Measurements from ENCODE around the gene MIGA2. TPM values are rescaled to one million over a fixed set of nuclear protein-coding genes. Genes with fewer than 3 reads are reported as not detected.
A peak's percentile ranks its signal among the peaks of the same experiment; 100 is the strongest.

MIGA2 gene
- total and polyA plus RNA-seq, 9 of the 15 experiments (the other 6 are each of a cell fraction or from before 2014, with no cell fraction given) = 0.15 to 54.1 (median 18.0) TPM

DNA sequence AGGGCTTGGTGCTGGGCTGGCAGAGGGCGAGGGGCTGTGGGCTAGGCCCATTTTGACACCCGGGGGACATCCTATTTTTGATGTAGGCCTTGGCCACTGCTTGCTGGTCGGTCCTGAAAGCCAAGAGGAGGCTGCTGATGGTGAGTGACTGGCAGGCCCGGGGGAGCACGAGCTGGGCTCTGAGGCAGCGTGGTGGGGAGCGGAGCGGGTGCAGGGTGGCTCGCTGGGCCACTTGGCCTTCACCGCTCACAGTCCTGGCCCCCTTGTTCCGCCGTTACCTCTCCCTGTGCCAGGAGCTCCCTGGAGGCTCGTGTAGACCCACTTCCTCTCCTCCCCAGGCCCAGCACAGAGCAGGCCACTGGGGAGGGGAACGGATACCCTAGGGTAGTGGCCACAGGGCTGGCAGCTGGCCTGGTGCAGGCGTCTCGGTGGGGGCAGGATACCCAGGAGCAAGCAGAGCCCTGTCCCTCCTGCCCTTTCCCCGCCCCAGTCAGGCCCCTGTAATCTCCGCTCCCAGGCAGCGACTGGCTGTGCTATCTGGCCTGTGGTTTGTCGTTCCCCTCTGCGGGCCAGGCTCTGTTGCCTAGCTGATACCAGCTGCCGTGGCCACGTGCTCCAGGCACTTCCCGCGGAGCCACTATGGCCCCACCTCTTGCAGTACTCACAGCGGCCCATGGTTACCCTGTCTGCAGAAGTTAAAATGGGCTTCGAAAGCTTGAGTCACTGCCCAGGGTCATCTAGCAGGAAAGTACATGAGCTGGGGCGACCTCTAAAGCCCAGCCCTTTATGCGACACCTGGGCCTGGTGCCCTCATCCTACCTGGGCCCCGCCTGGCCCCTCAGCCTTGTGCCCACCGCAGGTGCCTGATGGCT, 32.8 kb downstream of the MIGA2 start (continued):
- TF ChIP-seq, protein P1, sequence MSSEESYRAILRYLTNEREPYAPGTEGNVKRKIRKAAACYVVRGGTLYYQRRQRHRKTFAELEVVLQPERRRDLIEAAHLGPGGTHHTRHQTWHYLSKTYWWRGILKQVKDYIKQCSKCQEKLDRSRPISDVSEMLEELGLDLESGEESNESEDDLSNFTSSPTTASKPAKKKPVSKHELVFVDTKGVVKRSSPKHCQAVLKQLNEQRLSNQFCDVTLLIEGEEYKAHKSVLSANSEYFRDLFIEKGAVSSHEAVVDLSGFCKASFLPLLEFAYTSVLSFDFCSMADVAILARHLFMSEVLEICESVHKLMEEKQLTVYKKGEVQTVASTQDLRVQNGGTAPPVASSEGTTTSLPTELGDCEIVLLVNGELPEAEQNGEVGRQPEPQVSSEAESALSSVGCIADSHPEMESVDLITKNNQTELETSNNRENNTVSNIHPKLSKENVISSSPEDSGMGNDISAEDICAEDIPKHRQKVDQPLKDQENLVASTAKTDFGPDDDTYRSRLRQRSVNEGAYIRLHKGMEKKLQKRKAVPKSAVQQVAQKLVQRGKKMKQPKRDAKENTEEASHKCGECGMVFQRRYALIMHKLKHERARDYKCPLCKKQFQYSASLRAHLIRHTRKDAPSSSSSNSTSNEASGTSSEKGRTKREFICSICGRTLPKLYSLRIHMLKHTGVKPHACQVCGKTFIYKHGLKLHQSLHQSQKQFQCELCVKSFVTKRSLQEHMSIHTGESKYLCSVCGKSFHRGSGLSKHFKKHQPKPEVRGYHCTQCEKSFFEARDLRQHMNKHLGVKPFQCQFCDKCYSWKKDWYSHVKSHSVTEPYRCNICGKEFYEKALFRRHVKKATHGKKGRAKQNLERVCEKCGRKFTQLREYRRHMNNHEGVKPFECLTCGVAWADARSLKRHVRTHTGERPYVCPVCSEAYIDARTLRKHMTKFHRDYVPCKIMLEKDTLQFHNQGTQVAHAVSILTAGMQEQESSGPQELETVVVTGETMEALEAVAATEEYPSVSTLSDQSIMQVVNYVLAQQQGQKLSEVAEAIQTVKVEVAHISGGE (CRISPR knock-in tag; IDR thresholded peaks at IDR 0.05) = peak in 1 of 3 experiments; percentile 90; a peak in 2 of 6 replicates
- TF ChIP-seq NFATC3 (IDR thresholded peaks at IDR 0.05) (no peak), ZNF561 (CRISPR knock-in tag; conservative IDR thresholded peaks at IDR 0.05) (no peak), BRD9 (IDR thresholded peaks at IDR 0.05; ENCODE audit: low read depth, partially characterized antibody) (no peak), DNMT1 (IDR thresholded peaks at IDR 0.05) (no peak), TRIM28 (IDR thresholded peaks at IDR 0.05) (peak; percentile 54; the same call in 1 of the 2 replicates), ZNF830 (CRISPR knock-in tag; IDR thresholded peaks at IDR 0.05) (no peak), ZNF79 (CRISPR knock-in tag; IDR thresholded peaks at IDR 0.05; ENCODE audit: low read depth) (no peak), BDP1 (IDR thresholded peaks at IDR 0.05; ENCODE audit: insufficient read depth, insufficient read length) (no peak), CHD4 (IDR thresholded peaks at IDR 0.05; ENCODE audit: insufficient read depth, insufficient replicate concordance, low read depth, low read length, poor library complexity, severe bottlenecking) (no peak), TCF7L2 (IDR thresholded peaks at IDR 0.05; ENCODE audit: low read depth, low read length) (no peak)
- TF ChIP-seq, protein P2, sequence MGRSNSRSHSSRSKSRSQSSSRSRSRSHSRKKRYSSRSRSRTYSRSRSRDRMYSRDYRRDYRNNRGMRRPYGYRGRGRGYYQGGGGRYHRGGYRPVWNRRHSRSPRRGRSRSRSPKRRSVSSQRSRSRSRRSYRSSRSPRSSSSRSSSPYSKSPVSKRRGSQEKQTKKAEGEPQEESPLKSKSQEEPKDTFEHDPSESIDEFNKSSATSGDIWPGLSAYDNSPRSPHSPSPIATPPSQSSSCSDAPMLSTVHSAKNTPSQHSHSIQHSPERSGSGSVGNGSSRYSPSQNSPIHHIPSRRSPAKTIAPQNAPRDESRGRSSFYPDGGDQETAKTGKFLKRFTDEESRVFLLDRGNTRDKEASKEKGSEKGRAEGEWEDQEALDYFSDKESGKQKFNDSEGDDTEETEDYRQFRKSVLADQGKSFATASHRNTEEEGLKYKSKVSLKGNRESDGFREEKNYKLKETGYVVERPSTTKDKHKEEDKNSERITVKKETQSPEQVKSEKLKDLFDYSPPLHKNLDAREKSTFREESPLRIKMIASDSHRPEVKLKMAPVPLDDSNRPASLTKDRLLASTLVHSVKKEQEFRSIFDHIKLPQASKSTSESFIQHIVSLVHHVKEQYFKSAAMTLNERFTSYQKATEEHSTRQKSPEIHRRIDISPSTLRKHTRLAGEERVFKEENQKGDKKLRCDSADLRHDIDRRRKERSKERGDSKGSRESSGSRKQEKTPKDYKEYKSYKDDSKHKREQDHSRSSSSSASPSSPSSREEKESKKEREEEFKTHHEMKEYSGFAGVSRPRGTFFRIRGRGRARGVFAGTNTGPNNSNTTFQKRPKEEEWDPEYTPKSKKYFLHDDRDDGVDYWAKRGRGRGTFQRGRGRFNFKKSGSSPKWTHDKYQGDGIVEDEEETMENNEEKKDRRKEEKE (IDR thresholded peaks at IDR 0.05; ENCODE audit: borderline replicate concordance in 1 of 2, control insufficient read depth in 1 of 2, low read depth in 2 of 2, low read length in 1 of 2) = peak in 1 of 2 experiments; percentile 46; a peak in 1 of 4 replicates
